HK-2 (cell line): Measurements from ENCODE around the gene TOM1L2.
"Not testable (repeated sequence)": the region's sequence is repeated elsewhere in the genome, so short reads cannot be mapped to it uniquely, and the experiment has no call there.

Experiments
- DNase-seq: peaks from one replicate; pipeline ENCODE4 v3.0.0-alpha.2; 2018; ENCODE audit not compliant: unreplicated experiment

The TOM1L2 gene

DNA sequence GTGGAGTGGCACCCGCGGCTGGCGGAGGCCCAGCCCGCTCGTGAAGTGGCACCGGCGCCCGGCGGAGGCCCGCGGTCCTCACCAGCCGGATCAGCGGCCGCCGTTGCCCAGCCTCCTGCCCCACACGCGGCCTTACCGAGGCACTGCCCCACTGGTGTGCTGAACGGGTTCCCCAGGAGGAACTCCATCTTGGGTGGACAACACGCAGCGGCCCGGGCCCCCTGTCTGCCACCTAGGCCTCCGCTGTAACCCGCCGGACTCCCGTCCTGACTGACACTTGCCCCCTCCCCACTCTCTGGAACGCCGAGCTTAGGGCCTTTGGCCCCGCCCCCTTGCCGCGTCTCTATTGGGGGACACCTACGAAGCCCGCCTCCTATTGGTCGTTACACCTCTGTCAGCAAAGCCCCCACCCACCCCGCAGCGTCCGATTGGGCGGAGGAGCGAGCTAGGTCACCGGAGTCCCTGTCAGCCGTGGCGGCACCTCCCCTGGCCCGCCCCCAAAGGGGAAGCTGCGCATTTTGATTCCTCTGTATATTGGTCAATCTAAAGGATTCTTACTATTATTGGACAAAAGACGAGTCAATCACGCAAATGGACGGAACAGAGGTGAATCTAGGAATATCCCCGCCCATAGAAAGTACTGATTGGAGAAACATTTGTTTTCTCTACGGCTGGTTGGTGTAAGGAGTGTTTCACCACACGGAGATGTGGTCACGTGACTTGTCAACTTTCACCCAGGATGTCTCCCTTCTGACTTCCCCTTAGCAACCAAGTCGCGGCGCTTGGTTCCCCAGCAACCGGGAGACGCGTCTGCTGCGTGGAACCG lies at the start of gene TOM1L2, which contains the start of gene DRC3:
TOM1L2 (minus strand) TSS at position 275 of the 826 bp plus-strand sequence; CDS start at position 188, 87 bp downstream.
DRC3 (plus strand) TSS at position 737 of the 826 bp plus-strand sequence. CDS start 4,737 bp downstream, outside the sequence.
- DNase-seq: peak; percentile 100

DNA sequence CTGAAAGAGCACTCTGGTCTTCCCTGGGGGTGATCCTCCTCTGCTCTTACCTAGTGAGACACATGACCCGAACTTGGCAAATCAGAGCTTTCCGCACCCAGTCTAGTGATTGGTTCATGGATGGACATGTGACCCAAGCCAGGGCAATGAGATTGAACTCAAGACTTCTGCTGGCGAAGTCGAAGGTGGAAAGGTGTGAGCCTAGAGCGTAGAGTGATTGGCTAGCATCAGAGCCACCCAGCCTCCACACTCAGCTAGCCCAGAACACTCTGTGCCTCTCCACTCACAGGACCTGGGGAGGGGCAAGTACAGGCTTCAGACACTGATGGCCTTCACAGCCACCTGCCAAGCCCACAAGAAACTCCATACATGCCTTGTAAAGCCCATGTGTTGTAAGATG lies 49.2 kb upstream of the TOM1L2 start:
- DNase-seq: no peak

DNA sequence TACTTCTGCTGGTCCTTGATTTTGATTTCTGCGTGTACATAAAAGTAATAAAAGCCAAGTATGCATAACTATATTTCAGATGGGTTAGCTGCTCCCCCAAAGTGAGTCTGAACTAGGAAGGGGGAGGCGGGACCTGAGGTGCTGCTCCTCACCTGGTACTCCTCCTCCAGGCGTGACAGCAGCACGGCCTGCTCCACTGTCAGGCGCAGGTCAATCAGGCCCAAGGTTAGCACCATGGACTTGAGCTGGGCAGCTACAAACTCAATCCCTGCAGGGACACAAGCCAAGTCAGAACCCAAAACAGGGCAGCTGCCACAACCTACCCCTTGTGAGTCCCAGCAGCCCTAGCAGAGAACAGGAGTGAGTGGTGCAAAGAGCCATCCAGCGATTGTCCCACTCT lies 48.8 kb upstream of the TOM1L2 start:
- DNase-seq: no peak

DNA sequence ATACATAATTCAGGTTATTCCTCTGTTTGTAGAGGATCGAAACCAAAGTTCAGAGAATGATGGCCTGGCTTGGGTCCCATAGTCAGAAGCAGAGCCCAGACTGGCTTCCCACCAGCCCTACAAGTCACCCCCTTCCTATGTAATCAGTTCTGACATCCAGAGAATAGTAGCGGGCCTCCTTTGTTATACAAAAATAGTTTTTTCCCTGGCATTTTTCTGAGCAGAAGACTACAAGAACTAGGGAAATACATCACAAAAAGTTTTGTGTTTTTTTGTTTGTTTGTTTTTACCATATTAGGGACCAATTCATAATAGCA lies 47.6 kb upstream of the TOM1L2 start:
- DNase-seq: no peak

DNA sequence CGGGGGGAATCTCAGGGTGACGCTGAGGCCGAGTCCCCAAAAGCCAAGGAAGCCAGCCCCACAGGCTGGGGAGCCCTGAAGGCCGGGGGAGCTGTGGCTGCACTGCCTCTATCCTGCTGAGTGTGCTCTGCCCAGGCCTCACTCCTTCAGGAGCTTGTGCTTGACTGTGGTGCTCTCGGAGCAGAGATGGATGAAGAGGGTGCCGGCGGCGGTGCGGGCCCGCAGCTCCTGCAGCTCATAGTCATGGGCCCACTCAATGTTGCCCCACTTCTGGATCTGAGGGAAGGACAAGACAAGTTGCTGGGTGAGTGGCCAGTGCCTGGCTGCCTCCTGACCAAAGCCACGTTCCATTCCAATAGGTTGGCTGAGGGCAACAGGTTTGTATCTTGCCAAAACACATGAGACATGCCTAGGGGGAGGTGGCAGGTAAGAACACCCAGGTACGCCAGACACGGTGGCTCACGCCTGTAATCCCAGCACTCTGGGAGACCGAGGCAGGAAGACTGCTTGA lies 46.3 kb upstream of the TOM1L2 start:
- no peak for DNase-seq

DNA sequence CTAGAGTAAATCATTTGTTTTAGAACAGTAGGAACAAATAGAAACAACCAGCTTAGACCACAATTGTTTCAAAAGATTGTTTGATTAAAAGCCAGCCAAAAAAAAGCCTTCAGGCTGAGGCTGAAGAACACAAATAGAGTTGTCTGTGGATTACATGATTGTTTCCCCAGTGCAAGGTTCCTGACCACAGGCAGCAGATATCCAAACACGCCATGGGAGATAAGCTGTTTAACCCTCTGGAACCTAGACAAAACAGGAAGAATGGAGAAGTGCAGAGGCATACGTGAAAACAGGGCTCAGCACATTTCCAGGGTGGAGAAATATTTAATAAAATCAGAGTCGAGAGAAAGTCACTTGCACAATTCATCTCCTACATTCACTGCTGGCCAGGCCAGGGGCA lies 45.8 kb upstream of the TOM1L2 start:
- DNase-seq: no peak

DNA sequence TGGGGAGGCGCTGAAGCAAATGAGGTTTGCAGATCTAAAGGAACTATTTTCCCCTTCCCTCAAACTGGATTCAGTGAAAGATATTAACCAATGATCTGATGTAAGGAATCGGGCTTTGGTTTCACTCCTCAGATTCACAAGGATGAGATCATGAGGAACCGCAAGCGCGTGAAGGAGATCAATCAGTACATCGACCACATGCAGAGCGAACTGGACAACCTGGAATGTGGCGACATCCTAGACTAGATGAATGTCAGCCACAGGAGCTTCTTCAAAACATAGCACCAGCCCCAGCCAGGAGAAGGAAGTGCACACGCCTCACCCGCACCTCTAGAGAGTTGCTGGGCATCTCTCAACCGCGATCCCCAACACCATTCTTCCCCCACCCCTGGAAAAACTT lies 44.2 kb upstream of the TOM1L2 start:
- no peak for DNase-seq

DNA sequence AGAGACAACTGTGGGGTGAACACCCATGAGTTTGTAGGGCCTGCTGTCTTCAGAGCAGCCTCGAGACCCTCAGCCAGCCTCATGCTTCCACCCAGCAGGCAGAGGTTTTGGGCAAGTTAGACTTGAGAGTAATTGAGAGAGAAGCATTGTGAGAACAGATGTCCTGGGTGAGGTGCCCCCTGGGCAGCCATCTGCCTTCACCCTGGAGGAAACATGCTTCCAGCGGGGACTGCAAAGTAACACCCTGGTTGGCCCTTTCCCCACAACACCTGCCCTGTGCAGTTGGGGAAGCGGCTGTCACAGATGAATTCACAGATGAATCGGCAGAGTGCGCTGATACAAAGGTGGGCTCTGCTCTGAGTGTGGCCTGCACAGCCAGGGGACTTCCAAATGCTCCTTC lies 43.4 kb upstream of the TOM1L2 start:
- DNase-seq: no peak

DNA sequence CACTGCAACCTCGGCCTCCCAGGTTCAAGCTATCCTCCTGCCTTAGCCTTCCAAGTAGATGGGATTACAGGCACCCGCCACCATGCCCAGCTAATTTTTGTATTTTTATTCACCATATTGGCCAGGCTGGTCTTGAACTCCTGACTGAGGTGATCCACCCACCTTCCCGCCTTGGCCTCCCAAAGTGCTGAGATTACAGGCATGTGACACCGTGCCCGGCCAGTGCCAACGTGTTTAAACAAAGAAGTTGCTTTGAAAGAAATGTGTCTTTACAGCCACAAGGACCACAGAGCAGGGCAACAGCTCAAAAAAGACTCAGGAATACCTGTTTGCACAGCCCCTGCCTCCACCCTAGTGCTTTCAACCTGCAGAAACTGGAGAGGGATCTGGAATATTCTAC lies 41.8 kb upstream of the TOM1L2 start:
- no peak for DNase-seq

DNA sequence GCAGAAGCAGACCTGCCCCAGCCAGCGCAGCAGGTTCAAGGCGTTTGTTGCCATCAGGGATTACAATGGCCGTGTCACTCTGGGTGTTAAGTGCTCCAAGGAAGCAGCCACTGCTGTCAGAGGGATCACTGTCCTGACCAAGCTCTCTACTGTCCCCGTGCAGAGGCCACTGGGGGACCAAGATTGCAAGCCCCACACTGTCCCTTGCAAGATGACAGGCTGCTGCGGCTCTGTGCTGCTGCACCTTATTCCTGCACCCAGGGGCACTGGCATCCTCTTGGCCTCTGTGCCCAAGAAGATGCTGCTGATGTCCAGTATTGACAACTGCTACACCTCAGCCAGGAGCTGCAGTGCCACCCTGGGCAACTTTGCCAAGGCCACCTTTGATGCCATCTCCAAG lies 39.1 kb upstream of the TOM1L2 start:
- DNase-seq: no peak

DNA sequence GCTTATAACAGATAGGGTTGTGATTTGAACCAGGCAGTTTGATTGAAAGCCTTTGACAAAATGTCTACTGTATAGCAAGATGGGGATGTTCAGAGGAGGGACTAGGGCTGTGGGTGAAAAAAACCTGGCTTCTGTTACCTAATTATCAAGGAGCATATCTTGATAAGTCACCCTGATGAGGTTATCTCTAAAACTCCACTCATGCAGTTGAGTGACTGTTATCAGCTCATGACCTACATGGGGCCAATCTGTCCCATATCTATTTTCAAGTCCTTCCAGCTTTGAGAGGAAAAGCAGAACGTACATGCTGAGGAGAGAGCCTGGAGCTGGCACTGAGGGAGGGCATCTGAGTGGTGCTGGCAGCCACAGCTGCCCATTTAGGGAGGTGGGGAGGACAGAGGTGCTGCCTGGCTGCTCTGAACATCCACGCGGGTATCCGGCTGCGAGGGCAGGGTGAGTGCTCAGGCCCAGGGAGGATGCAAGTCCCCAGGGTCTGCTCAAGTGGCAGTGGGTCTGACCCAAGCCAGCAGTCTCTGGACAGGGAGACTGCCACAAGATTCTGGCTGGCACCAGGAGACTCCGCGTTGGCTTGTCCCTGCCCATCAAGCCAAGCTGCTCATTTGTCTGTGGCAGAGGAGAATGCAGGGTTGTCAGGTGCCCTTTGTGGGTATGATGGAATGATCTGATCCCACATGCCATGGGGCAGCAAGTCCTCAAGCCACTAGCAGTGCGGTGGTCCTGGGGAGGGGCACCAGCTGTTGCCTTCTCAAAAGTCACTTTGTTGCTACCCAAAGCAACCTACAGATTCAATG lies 37.6 kb upstream of the TOM1L2 start:
- no peak for DNase-seq

DNA sequence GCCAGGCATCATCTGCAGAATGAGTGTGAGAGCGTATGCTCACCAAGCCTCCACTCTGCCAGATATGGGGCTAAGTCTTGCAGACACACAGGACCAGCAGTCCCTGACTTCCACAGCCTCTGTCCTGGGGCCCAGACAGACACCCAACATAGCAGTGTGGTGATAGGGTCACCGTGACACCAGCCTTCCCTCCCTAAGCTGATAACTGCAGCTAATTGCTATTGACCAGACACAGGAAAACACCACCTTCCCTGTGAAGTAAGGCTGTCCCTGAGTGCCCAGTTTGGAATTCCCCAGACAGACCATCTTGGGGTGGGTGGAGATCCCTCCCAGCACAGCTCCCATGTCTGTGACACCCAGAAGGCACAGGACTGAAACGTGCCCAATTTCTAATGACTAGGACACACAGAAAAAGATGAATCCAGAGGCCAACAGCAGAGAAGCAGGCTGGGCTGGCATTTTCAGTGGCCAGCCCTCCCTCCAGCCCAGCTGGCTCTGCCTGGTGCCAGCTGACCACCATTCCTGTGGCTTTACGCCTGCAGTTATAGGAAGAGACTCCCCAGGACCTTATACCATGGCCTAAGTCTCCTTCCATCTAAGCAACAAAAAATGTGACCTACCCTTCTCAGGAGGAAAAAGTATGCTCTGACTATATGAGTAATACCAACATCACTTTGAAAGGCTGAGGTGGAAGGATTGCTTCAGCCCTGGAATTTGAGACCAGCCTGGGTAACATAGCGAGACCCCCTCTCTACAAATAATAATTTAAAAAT lies 36.5 kb upstream of the TOM1L2 start:
- no peak for DNase-seq

DNA sequence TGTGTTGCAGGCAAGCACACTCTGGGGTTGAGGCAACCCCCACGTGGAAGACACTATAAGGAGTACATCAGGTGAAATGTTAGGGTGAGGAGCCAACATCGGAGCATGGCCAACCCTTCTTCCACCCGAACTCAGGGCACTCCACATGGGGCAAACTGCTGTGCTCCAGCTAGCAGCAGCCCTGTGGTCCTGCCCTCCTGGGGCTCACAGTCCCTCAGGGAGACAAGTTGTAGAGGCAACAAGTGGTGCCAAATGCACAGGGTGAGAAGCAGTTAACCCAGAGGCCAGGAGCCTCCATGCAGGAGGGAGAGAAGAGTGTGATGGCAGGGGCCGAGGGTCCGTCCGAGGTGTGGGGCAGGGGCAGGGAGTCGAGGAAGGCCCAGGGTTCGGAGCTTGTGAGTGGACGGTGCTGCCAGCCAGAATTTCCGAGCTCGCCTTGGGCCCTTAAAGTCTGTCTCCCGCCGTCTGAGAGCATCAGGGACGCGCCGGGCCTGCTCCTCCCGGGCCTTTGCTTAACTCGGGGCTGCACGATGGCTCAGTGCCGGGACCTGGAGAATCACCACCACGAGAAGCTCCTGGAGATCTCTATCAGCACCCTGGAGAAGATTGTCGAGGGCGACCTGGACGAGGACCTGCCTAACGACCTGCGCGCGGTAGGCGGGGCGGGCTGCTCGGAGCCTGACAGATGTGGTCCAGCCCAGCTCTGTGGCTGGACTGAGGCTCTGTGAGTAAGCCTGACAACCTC lies 34.5 kb upstream of the TOM1L2 start:
- DNase-seq: no peak

DNA sequence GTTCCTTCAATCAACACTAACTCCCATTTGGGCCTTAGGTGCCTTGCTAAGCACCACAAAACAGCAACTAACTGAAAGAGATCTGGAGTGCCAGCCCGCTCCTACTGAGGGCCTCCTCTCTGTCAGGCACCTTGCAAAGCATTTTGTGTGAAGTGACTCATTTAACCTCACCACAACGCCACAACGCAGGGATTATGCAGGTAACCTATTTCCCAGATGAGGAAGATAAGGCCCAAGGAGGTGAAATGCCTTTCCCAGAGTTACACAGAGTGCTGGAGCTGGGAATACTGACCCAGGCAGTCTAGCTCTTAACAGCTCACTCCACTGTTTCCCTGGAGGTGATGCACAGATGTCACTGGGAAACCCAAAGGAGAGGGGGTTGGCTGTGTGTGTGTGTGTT lies 33.3 kb upstream of the TOM1L2 start:
- no peak for DNase-seq

DNA sequence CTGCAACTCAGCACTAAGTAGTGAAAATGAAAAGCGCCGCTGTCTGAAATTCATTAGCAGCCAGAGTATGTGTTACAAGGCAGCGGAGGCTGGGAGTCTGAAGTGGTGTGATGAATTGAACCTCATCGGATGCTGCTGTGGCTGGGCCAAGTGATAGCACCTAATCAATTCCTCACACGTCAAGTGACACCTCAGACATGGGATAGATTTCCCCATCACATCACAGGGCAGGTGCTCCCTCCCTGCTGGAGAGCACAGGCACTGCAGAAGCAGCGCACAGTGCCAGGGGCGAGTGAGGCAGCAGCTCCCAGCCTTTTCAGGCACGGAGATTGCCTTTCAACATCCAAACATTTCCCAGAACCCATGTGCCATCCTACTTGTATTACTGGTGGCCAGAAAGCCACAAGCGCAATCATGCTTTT lies 32.7 kb upstream of the TOM1L2 start:
- DNase-seq: no peak

DNA sequence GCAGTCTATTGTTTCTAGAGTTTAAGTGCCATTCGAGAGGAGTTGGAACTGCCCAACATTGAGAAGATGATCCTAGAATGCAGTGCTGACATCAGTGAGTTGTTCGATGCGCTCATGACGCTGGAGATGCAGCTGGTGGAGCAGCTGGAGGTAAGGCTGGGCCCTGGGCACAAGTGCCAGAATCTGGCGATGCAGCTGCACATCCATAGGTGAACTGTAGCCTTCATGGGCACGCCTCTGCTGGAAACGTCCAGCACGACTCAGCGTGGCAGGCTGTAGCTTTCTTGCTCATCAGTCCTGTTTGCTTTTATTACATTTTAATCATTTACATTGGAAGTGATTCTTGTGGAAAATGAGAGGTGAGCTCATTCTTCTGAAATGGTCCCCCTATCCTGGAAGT lies 32.1 kb upstream of the TOM1L2 start:
- DNase-seq: no peak

DNA sequence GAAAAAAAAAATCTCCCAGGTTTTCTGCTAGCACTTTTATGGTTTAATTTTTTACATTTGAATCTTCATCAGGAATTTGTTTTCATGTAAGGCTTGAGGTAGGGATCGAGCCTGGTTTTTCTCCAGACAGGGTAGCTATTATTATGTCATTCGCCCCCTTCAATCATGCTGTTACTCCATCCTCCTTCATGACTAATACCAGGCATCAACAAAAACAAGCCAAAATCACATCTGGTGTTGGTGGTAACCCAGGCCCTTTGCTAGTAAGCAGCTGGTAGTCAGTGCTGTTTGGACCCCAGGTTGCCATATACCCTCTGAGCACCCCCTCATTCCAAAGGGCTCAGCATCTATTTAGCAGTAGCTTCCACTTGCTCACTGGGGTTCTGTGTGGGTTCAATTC lies 30.0 kb upstream of the TOM1L2 start:
- no peak for DNase-seq

DNA sequence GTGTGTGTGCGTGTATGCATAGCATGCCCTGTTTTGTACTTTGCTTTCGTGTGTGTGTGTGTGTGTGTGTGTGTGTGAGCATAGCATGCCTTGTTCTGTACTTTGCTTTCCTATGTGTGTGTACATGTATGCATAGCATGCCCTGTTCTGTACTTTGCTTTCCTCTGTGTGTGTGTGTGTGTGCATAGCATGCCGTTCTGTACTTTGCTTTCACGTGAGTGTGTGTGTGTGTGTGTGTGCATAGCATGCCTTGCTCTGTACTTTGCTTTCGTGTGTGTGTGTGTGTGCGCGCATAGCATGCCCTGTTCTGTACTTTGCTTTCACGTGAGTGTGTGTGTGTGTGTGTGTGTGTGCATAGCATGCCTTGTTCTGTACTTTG lies 27.8 kb upstream of the TOM1L2 start:
- DNase-seq: no peak

DNA sequence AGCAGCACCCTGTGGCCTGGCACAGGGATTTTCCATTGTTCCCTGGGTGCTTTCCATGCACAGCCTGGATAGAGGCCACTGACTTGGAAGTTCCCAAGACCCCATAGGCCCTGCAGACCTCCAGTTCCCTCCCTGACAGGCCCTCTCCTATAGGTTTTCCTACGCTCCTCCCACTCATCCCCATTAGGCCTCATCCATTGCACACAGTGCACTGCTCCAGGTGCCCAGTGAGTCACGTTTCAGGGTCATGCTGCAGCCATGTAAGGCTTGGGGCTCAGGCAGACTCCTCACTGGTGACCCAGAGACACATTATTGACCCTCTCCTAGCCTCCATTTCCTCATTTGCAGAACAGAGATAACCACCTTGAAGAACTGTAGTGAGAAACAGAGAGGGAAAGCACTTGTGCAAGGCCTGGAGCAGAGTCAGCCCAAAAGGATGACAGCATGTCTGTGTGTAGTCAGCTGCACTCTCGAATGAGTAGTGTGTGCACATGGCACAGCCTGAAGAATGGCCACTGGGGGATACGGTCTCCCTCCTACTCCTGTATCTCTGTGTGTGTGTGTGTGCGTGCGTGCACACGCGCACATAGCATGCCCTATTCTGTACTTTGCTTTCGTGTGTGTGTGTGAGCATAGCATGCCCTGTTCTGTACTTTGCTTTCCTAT lies 27.3 kb upstream of the TOM1L2 start:
- no peak for DNase-seq

DNA sequence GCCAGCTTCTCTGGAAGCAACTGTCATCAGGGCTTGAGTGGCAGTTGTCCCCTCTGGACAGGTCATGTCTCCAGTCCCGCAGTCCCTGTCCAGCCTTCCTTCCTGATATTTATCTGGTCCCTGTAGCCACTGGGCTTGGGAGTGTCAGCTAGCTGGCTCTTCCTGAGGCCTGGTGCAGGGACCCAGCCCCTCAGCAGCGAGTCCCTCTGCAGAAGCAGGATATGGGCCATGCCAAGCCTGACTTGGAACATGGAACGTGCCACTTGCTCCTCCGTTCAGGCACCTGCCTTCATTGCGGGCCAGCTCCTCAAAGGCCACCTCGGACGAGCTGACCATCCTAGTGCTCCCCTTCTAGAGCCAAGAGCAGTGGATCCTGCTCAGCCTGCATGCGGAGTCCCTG lies 26.7 kb upstream of the TOM1L2 start:
- no peak for DNase-seq

DNA sequence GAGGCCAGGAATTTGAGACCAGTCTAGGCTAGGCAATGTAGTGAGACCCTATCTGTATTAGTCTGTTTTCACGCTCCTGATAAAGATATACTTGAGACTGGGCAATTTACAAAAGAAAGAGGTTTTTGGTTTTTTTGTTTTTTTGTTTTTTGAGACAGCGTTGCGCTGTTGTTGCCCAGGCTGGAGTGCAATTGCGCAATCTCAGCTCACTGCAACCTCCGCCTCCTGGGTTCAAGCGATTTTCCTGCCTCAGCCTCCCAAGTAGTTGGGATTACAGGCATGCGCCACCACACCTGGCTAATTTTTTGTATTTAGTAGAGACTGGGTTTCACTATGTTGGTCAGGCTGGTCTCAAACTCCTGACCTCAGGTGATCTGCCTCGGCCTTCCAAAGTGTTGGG lies 23.7 kb upstream of the TOM1L2 start:
- DNase-seq: not testable (repeated sequence)
